Keratinocyte (primary cell): ENCODE data around the gene RAD9B.

ENCODE experiments used
- CTCF ChIP-seq, 3 experiments: IDR thresholded peaks in 1 of 3; conservative IDR thresholded peaks in 1 of 3; optimal IDR thresholded peaks in 1 of 3; 2 replicates in 2 of 3; 3 replicates in 1 of 3; pipeline versions ENCODE3 to v1.5.1; 2011; ENCODE audit warnings: low read length in 3 of 3, mild to moderate bottlenecking in 3 of 3, moderate library complexity in 2 of 3, control low read depth in 1 of 3, inconsistent platforms in 1 of 3; ENCODE audit not compliant: insufficient read depth in 2 of 3; ENCODE audit errors: extremely low read depth in 1 of 3
- EZH2 ChIP-seq: IDR thresholded peaks from one replicate; pipeline ENCODE4 v1.6.1; 2012; ENCODE audit warnings: inconsistent platforms, mild to moderate bottlenecking, low read length, moderate library complexity

DNA sequence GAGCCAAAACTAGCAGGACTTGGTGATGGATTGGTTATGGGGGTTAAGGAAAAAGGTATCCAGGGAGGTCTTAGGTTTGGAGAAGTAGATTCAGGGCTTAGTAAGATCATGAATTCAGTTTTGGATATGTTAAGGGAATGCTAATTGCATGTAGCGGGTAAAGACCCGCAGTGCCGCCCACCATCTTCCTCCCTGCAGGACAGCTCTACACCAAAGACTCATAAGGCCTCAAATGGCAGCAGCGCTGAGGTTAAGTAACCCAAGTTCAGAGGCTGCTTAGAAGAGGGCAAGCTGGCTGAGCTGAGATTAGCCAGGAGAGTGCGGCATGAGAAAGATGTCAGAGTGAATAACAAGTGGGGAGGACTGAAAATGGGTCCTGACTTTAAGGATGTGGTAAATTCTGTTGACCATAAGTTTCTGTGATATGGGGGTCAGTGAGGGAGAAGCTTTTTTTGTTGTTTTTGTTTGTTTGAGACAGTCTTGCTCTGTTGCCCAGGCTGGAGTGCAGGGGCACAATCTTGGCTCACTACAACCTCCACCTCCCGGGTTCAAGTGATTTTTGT is 26.2 kb downstream of the RAD9B start:
- no peak for TF ChIP-seq CTCF (optimal IDR thresholded peaks at IDR 0.05 in 1 of 3, IDR thresholded peaks at IDR 0.05 in 1 of 3, conservative IDR thresholded peaks at IDR 0.05 in 1 of 3; ENCODE audit: extremely low read depth in 1 of 3, insufficient read depth in 2 of 3, low read length in 3 of 3)
- no peak for TF ChIP-seq EZH2
